K562 (cell line): Measurements from ENCODE around the gene PLCB3. TPM values are rescaled to one million over a fixed set of nuclear protein-coding genes. Genes with fewer than 3 reads are reported as not detected.
A peak's percentile ranks its signal among the peaks of the same experiment; 100 is the strongest.

ENCODE experiments used
- ARID1B ChIP-seq: fragments of 450-650 bp; IDR thresholded peaks from 2 replicates; pipeline ENCODE4 v1.6.1; 2016; ENCODE audit warnings: antibody characterized with exemption, mild to moderate bottlenecking, inconsistent platforms
- BDP1 ChIP-seq: IDR thresholded peaks from 3 replicates; pipeline ENCODE4 v1.6.1; 2011; ENCODE audit not compliant: insufficient read length, insufficient read depth
- CREB1 ChIP-seq, 2 experiments: sonication (generic) in 1 of 2; formaldehyde crosslinking in 1 of 2; IDR thresholded peaks; 2 replicates each; pipeline versions ENCODE4 v1.6.1 to v1.8.0; 2012 to 2022; ENCODE audit warnings: inconsistent platforms in 1 of 2, mild to moderate bottlenecking in 1 of 2, missing genetic modification reagents in 1 of 2, moderate library complexity in 1 of 2
- CSDE1 ChIP-seq, 2 experiments: fragments of 450-650 bp; IDR thresholded peaks; 2 replicates each; pipeline ENCODE4 v1.6.1; 2016; ENCODE audit warnings: mild to moderate bottlenecking in 1 of 2
- ERF ChIP-seq: fragments of 450-650 bp; formaldehyde crosslinking; IDR thresholded peaks from 2 replicates; pipeline ENCODE4 v1.4.0; 2020; ENCODE audit warnings: mild to moderate bottlenecking, mixed read lengths
- FOXP1 ChIP-seq: sonication (generic); formaldehyde crosslinking; IDR thresholded peaks from 2 replicates; pipeline ENCODE4 v1.8.0; 2022; ENCODE audit warnings: mild to moderate bottlenecking, missing genetic modification reagents
- HDAC1 ChIP-seq, 2 experiments: fragments of 450-650 bp; IDR thresholded peaks; 2 replicates each; pipeline ENCODE4 v1.6.1; 2016 to 2017; ENCODE audit warnings: inconsistent platforms in 1 of 2, mild to moderate bottlenecking in 1 of 2, moderate library complexity in 1 of 2
- HOXB6 ChIP-seq: fragments of 250-450 bp; sonication (Bioruptor Pico); IDR thresholded peaks from 2 replicates; pipeline ENCODE4 v1.5.1; 2022; ENCODE audit warnings: mild to moderate bottlenecking, borderline replicate concordance
- JUND ChIP-seq, 2 experiments: IDR thresholded peaks; 2 replicates in 1 of 2; 3 replicates in 1 of 2; pipeline ENCODE4 v1.6.1; 2011; ENCODE audit warnings: borderline replicate concordance in 2 of 2, low read depth in 2 of 2, low read length in 2 of 2, improper control_type of control experiment in 1 of 2, missing biosample characterization in 1 of 2, missing genetic modification characterization in 1 of 2, missing genetic modification reagents in 1 of 2
- NCOA4 ChIP-seq: fragments of 450-650 bp; IDR thresholded peaks from 2 replicates; pipeline ENCODE4 v1.6.1; 2018; ENCODE audit warnings: mild to moderate bottlenecking; ENCODE audit not compliant: partially characterized antibody
- NFYB ChIP-seq: IDR thresholded peaks from 2 replicates; pipeline ENCODE4 v1.6.1; 2011; ENCODE audit warnings: mild to moderate bottlenecking, moderate library complexity; ENCODE audit not compliant: insufficient read length; ENCODE audit errors: extremely low read depth
- NR1H2 ChIP-seq: sonication (generic); formaldehyde crosslinking; IDR thresholded peaks from 2 replicates; pipeline ENCODE4 v1.4.0; 2020; ENCODE audit warnings: mild to moderate bottlenecking, missing genetic modification reagents
- OTX1 ChIP-seq: fragments of 450-650 bp; formaldehyde crosslinking; IDR thresholded peaks from 2 replicates; pipeline ENCODE4 v1.4.0; 2022; ENCODE audit warnings: mild to moderate bottlenecking
- SPI1 ChIP-seq: IDR thresholded peaks from 2 replicates; pipeline ENCODE4 v1.6.1; 2011; ENCODE audit warnings: low read depth, low read length, control low read depth, borderline replicate concordance
- ZNF175 ChIP-seq: fragments of 200-800 bp; sonication (Bioruptor generic); IDR thresholded peaks from 2 replicates; pipeline ENCODE4 v1.6.1; 2016; ENCODE audit warnings: low read depth, mild to moderate bottlenecking, missing genetic modification characterization, missing compliant biosample characterization
- ZNF212 ChIP-seq: fragments of 450-650 bp; formaldehyde crosslinking; IDR thresholded peaks from 2 replicates; pipeline ENCODE4 v1.4.0; 2020; ENCODE audit warnings: mild to moderate bottlenecking
- ZNF696 ChIP-seq: fragments of 250-450 bp; sonication (Bioruptor Pico); conservative IDR thresholded peaks from 2 replicates; pipeline ENCODE4 v1.4.0; 2020; ENCODE audit warnings: mild to moderate bottlenecking, moderate library complexity
- ZNF79 ChIP-seq: fragments of 250-450 bp; sonication (Bioruptor Pico); IDR thresholded peaks from 2 replicates; pipeline ENCODE4 v1.4.0; 2020; ENCODE audit warnings: low read depth, mild to moderate bottlenecking, moderate library complexity
- ZZZ3 ChIP-seq: fragments of 450-650 bp; IDR thresholded peaks from 2 replicates; pipeline ENCODE4 v1.6.1; 2016; ENCODE audit warnings: antibody characterized with exemption, mild to moderate bottlenecking, moderate library complexity
- polyA plus RNA-seq, 8 experiments: library from polyadenylated mRNA; depleted of rRNA in 4 of 8; stranded (reverse) in 5 of 8; unstranded in 3 of 8; fragments of >200 nt; fragmentation: Nextera tagmentation in 2 of 8; fragmentation: Illumina TruSeq in 1 of 8; extraction: Ambion mirVana in 2 of 8; extraction: Trizol in 1 of 8; gene quantifications; 2 replicates each; pipeline versions ENCODE4 v1.2.1 to v1.2.3, GENCODE V29; 2011 to 2014; ENCODE audit warnings: inconsistent platforms in 1 of 8, missing spikeins in 1 of 8
- total RNA-seq, 7 experiments: library from RNA; depleted of rRNA in 6 of 7; stranded (reverse); fragments of >200 nt in 6 of 7; fragmentation: Illumina TruSeq in 2 of 7; extraction: Trizol in 2 of 7; gene quantifications; 2 replicates each; pipeline versions ENCODE4 v1.2.1 to v1.2.3, GENCODE V29; 2011 to 2021; ENCODE audit warnings: low replicate concordance in 1 of 7
- TF ChIP-seq, protein P1 (sequence below), 2 experiments: IDR thresholded peaks in 1 of 2; conservative IDR thresholded peaks in 1 of 2; 2 replicates each; pipeline ENCODE4 v1.6.1; 2016; ENCODE audit warnings: low read depth in 2 of 2, mild to moderate bottlenecking in 1 of 2, missing compliant biosample characterization in 1 of 2, missing genetic modification characterization in 1 of 2, moderate library complexity in 1 of 2
- TF ChIP-seq, protein P2 (sequence below): fragments of 250-450 bp; sonication (Bioruptor Pico); IDR thresholded peaks from 2 replicates; pipeline ENCODE4 v1.8.0; 2022; ENCODE audit warnings: moderate library complexity, mild to moderate bottlenecking, inconsistent platforms
- TF ChIP-seq, protein P3 (sequence below): sonication (generic); formaldehyde crosslinking; IDR thresholded peaks from 2 replicates; pipeline ENCODE4 v1.8.0; 2022; ENCODE audit warnings: mild to moderate bottlenecking, missing genetic modification reagents
- TF ChIP-seq, protein P4 (sequence below): fragments of 250-450 bp; sonication (Bioruptor Pico); IDR thresholded peaks from 2 replicates; pipeline ENCODE4 v1.5.1; 2021; ENCODE audit warnings: mild to moderate bottlenecking

The PLCB3 gene
- total and polyA plus RNA-seq, 9 of the 15 experiments (the other 6 are each of a cell fraction or from before 2014, with no cell fraction given) = 0.31 to 44.8 (median 14.6) TPM

DNA sequence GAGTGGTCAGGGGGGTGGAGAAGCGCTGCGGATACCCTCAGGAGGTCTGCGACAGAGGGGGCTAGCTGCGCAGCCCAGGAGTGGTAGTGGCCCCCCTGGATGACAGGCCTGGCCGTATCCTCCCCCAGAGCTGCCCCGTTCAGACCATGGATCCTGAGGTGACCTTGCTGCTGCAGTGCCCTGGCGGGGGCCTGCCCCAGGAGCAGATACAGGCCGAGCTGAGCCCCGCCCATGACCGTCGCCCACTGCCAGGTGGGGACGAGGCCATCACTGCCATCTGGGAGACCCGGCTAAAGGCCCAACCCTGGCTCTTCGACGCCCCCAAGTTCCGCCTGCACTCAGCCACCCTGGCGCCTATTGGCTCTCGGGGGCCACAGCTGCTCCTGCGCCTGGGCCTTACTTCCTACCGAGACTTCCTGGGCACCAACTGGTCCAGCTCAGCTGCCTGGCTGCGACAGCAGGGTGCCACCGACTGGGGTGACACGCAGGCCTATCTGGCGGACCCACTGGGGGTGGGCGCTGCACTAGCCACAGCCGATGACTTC lies 24.8 kb upstream of the PLCB3 start (continued):
- TF ChIP-seq ZZZ3 (no peak), ERF (CRISPR knock-in tag) (0 out of 2 replicates have a peak, but pooled peaks have one; percentile 14), NCOA4 (no peak), ZNF79 (CRISPR knock-in tag) (no peak), NR1H2 (CRISPR knock-in tag) (0 out of 2 replicates have a peak, but pooled peaks have one; percentile 7), CSDE1 (IDR thresholded peaks at IDR 0.05) (no peak), SPI1 (no peak), FOXP1 (peak; percentile 88; the same call in 1 of the 2 replicates), ARID1B (0 out of 2 replicates have a peak, but pooled peaks have one; percentile 11), JUND (IDR thresholded peaks at IDR 0.05; ENCODE audit: borderline replicate concordance, low read depth, low read length) (no peak), JUND (tag; IDR thresholded peaks at IDR 0.05; ENCODE audit: borderline replicate concordance, low read depth, low read length) (no peak), OTX1 (no peak), HOXB6 (CRISPR knock-in tag) (no peak), ZNF175 (CRISPR knock-in tag) (no peak), HDAC1 (IDR thresholded peaks at IDR 0.05) (no peak), NFYB (no peak), CREB1 (IDR thresholded peaks at IDR 0.05) (no peak), CREB1 (CRISPR knock-in tag; IDR thresholded peaks at IDR 0.05) (no peak), ZNF212 (CRISPR knock-in tag) (no peak), BDP1 (no peak), ZNF696 (CRISPR knock-in tag) (no peak)
- TF ChIP-seq, protein P1, sequence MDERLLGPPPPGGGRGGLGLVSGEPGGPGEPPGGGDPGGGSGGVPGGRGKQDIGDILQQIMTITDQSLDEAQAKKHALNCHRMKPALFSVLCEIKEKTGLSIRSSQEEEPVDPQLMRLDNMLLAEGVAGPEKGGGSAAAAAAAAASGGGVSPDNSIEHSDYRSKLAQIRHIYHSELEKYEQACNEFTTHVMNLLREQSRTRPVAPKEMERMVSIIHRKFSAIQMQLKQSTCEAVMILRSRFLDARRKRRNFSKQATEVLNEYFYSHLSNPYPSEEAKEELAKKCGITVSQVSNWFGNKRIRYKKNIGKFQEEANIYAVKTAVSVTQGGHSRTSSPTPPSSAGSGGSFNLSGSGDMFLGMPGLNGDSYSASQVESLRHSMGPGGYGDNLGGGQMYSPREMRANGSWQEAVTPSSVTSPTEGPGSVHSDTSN (CRISPR knock-in tag; IDR thresholded peaks at IDR 0.05; ENCODE audit: low read depth) = no peak
- TF ChIP-seq, protein P1 (tag; conservative IDR thresholded peaks at IDR 0.05; ENCODE audit: low read depth) = no peak
- TF ChIP-seq, protein P2, sequence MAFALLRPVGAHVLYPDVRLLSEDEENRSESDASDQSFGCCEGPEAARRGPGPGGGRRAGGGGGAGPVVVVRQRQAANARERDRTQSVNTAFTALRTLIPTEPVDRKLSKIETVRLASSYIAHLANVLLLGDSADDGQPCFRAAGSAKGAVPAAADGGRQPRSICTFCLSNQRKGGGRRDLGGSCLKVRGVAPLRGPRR (CRISPR knock-in tag) = peak; percentile 28; the same call in 1 of the 2 replicates
- TF ChIP-seq, protein P3, sequence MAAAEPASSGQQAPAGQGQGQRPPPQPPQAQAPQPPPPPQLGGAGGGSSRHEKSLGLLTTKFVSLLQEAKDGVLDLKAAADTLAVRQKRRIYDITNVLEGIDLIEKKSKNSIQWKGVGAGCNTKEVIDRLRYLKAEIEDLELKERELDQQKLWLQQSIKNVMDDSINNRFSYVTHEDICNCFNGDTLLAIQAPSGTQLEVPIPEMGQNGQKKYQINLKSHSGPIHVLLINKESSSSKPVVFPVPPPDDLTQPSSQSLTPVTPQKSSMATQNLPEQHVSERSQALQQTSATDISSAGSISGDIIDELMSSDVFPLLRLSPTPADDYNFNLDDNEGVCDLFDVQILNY (CRISPR knock-in tag) = no peak
- TF ChIP-seq, protein P4, sequence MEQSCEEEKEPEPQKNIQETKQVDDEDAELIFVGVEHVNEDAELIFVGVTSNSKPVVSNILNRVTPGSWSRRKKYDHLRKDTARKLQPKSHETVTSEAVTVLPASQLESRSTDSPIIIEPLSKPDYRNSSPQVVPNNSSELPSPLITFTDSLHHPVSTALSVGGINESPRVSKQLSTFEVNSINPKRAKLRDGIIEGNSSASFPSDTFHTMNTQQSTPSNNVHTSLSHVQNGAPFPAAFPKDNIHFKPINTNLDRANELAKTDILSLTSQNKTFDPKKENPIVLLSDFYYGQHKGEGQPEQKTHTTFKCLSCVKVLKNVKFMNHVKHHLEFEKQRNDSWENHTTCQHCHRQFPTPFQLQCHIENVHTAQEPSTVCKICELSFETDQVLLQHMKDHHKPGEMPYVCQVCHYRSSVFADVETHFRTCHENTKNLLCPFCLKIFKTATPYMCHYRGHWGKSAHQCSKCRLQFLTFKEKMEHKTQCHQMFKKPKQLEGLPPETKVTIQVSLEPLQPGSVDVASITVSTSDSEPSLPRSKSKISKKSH = no peak
